Suprapubic skin (tissue), 4 donors: ENCODE results near the gene RAB36.

ENCODE experiments used
- POLR2A ChIP-seq, 2 donors: fragments of 450-650 bp; IDR thresholded peaks; one replicate each; pipeline ENCODE4 v1.6.1; 2017; ENCODE audit warnings: antibody characterized with exemption in 2 of 2, mild to moderate bottlenecking in 2 of 2, moderate library complexity in 2 of 2
- POLR2AphosphoS5 ChIP-seq, 3 donors: sonication (generic); formaldehyde crosslinking; IDR thresholded peaks; one replicate each; pipeline ENCODE4 v1.6.1; 2017; ENCODE audit warnings: antibody characterized with exemption in 3 of 3
- TF ChIP-seq, protein P1 (sequence below), 2 donors: fragments of 200-600 bp in 1 of 2; fragments of 450-650 bp in 1 of 2; sonication (generic) in 1 of 2; IDR thresholded peaks; one replicate each; pipeline ENCODE4 v1.5.1; 2016 to 2019; ENCODE audit warnings: antibody characterized with exemption in 2 of 2, mild to moderate bottlenecking in 1 of 2, moderate library complexity in 1 of 2

GRCh38 chr22:23116506-23117263 lies 28.6 kb upstream of the RAB36 start:
- TF ChIP-seq, protein P1, sequence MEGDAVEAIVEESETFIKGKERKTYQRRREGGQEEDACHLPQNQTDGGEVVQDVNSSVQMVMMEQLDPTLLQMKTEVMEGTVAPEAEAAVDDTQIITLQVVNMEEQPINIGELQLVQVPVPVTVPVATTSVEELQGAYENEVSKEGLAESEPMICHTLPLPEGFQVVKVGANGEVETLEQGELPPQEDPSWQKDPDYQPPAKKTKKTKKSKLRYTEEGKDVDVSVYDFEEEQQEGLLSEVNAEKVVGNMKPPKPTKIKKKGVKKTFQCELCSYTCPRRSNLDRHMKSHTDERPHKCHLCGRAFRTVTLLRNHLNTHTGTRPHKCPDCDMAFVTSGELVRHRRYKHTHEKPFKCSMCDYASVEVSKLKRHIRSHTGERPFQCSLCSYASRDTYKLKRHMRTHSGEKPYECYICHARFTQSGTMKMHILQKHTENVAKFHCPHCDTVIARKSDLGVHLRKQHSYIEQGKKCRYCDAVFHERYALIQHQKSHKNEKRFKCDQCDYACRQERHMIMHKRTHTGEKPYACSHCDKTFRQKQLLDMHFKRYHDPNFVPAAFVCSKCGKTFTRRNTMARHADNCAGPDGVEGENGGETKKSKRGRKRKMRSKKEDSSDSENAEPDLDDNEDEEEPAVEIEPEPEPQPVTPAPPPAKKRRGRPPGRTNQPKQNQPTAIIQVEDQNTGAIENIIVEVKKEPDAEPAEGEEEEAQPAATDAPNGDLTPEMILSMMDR (IDR thresholded peaks at IDR 0.05) = no peak
- TF ChIP-seq POLR2A (IDR thresholded peaks at IDR 0.05) (no peak), POLR2AphosphoS5 (IDR thresholded peaks at IDR 0.05) (no peak)
